Esophagus squamous epithelium (tissue), 4 donors: ENCODE data around the gene COBLL1.

Experiments used
- CTCF ChIP-seq, 6 experiments: fragments of 450-650 bp in 4 of 6; fragments of 200-600 bp in 2 of 6; sonication (generic) in 2 of 6; IDR thresholded peaks; one replicate each; pipeline ENCODE4 v1.5.1; 2016 to 2019; ENCODE audit warnings: antibody characterized with exemption in 6 of 6, mild to moderate bottlenecking in 4 of 6, moderate library complexity in 4 of 6
- POLR2A ChIP-seq, 4 donors: fragments of 450-650 bp; IDR thresholded peaks; one replicate each; pipeline ENCODE4 v1.6.1; 2017; ENCODE audit warnings: antibody characterized with exemption in 4 of 4, mild to moderate bottlenecking in 4 of 4, moderate library complexity in 3 of 4

- TF ChIP-seq CTCF (IDR thresholded peaks at IDR 0.05) (no peak), POLR2A (IDR thresholded peaks at IDR 0.05) (no peak)
Measured at GRCh38 chr2:164785457-164785856, 56.2 kb downstream of the COBLL1 start.
